Endothelial cell of umbilical vein (primary cell): ENCODE data around the gene COL13A1. TPM values are rescaled to one million over a fixed set of nuclear protein-coding genes. Genes with fewer than 3 reads are reported as not detected.

Experiments used
- BruUV-seq: library from RNA; stranded (reverse); fragments of 400-500 nt; replicated peaks from 2 replicates; lab custom pipeline; 2021; lab: Mats Ljungman, UMichigan
- CTCF ChIA-PET: fragments of 300-600, 350-600 bp; sonication (Branson Sonifier 250); formaldehyde crosslinking; loops from one replicate; lab custom pipeline; 2021; ENCODE audit warnings: antibody characterized with exemption, inconsistent platforms; lab: Charles Lee
- POLR2A ChIA-PET: fragments of 300-600, 350-600 bp; sonication (Branson Sonifier 250); formaldehyde crosslinking; loops from one replicate; lab custom pipeline; 2021; ENCODE audit warnings: antibody characterized with exemption, inconsistent platforms; lab: Charles Lee
- DNase-seq: peaks from one replicate; pipeline ENCODE4 v3.0.0-alpha.2; 2011; ENCODE audit warnings: low read depth, low spot score
- FAIRE-seq: peaks from 2 replicates; lab custom pipeline; 2011; peaks lifted over from hg19 to GRCh38; lab: Jason Lieb, UNC
- H2AFZ ChIP-seq: 2 replicates; pipeline ENCODE4 v1.6.0; 2012; ENCODE audit warnings: low read depth, low read length, control low read depth, inconsistent platforms
- H3K27ac ChIP-seq: 2 replicates; pipeline ENCODE4 v1.5.1; 2011; ENCODE audit warnings: low read depth, mild to moderate bottlenecking, control low read depth, low read length, moderate library complexity; ENCODE audit not compliant: insufficient read depth
- H3K27me3 ChIP-seq, 2 experiments: 2 replicates each; pipeline versions ENCODE4 v1.6.0 to v1.6.1; 2011; ENCODE audit warnings: low read length in 2 of 2, mixed read lengths in 1 of 2; ENCODE audit not compliant: control insufficient read depth in 2 of 2, insufficient read depth in 2 of 2
- H3K36me3 ChIP-seq, 2 experiments: 2 replicates in 1 of 2; 3 replicates in 1 of 2; pipeline ENCODE4 v1.5.1; 2011; ENCODE audit warnings: low read length in 2 of 2, mild to moderate bottlenecking in 1 of 2, moderate library complexity in 1 of 2; ENCODE audit not compliant: control insufficient read depth in 2 of 2, insufficient read depth in 2 of 2; ENCODE audit errors: extremely low read depth in 1 of 2
- H3K4me1 ChIP-seq: 3 replicates; pipeline ENCODE4 v1.5.1; 2011; ENCODE audit warnings: mild to moderate bottlenecking, low read length; ENCODE audit not compliant: control insufficient read depth, insufficient read depth; ENCODE audit errors: extremely low read depth
- H3K4me2 ChIP-seq: 2 replicates; pipeline ENCODE4 v1.6.1; 2011; ENCODE audit warnings: low read length, control low read depth, mixed read lengths; ENCODE audit not compliant: insufficient read depth
- H3K4me3 ChIP-seq, 3 experiments: fragments of 200-600 bp in 1 of 3; sonication (generic), shearing (Covaris generic) in 1 of 3; replicated peaks in 1 of 3; 2 replicates each; pipeline ENCODE4 v1.5.1; 2011 to 2016; ENCODE audit warnings: control low read depth in 3 of 3, low read length in 3 of 3, mild to moderate bottlenecking in 2 of 3, inconsistent platforms in 1 of 3, low read depth in 1 of 3, moderate library complexity in 1 of 3; ENCODE audit not compliant: insufficient read depth in 1 of 3
- H3K79me2 ChIP-seq: 2 replicates; pipeline ENCODE4 v1.6.0; 2012; ENCODE audit warnings: low read length, inconsistent platforms; ENCODE audit not compliant: control insufficient read depth, insufficient read depth
- H3K9ac ChIP-seq: replicated peaks from 2 replicates; pipeline ENCODE3; 2011; ENCODE audit warnings: low read length, control low read depth; ENCODE audit not compliant: insufficient read depth; ENCODE audit errors: extremely low read depth
- H3K9me1 ChIP-seq: replicated peaks from 3 replicates; pipeline ENCODE4 v1.6.0; 2011; ENCODE audit warnings: mild to moderate bottlenecking, low read length; ENCODE audit not compliant: control insufficient read depth, insufficient read depth; ENCODE audit errors: extremely low read depth
- H3K9me3 ChIP-seq: replicated peaks from 2 replicates; pipeline ENCODE4 v1.5.1; 2012; ENCODE audit warnings: low read length, inconsistent platforms; ENCODE audit not compliant: control insufficient read depth, insufficient read depth
- H4K20me1 ChIP-seq: replicated peaks from 2 replicates; pipeline ENCODE3; 2011; ENCODE audit warnings: mild to moderate bottlenecking, low read length; ENCODE audit not compliant: control insufficient read depth, insufficient read depth; ENCODE audit errors: extremely low read depth
- EZH2 ChIP-seq: IDR thresholded peaks from 2 replicates; pipeline ENCODE4 v1.6.1; 2012; ENCODE audit warnings: borderline replicate concordance, low read depth, mild to moderate bottlenecking, moderate library complexity, low read length, inconsistent platforms; ENCODE audit not compliant: severe bottlenecking
- FOS ChIP-seq: IDR thresholded peaks from 2 replicates; pipeline ENCODE4 v1.6.1; 2011; ENCODE audit warnings: mild to moderate bottlenecking, low read length, moderate library complexity, borderline replicate concordance; ENCODE audit not compliant: insufficient read depth
- GATA2 ChIP-seq: IDR thresholded peaks from 2 replicates; pipeline ENCODE4 v1.7.0; 2011; ENCODE audit warnings: low read depth, mild to moderate bottlenecking, moderate library complexity, mixed read lengths, low read length; ENCODE audit not compliant: insufficient read length, insufficient read depth
- JUN ChIP-seq: IDR thresholded peaks from 2 replicates; pipeline ENCODE4 v1.6.1; 2011; ENCODE audit warnings: borderline replicate concordance, low read depth; ENCODE audit not compliant: insufficient read length, insufficient read depth
- MYC ChIP-seq: IDR thresholded peaks from one replicate; pipeline ENCODE4 v1.6.1; 2011; ENCODE audit warnings: mild to moderate bottlenecking, low read depth, low read length
- POLR2A ChIP-seq: IDR thresholded peaks from 2 replicates; pipeline ENCODE4 v1.6.1; 2012; ENCODE audit warnings: low read depth, mild to moderate bottlenecking, control low read depth, low read length
- POLR2AphosphoS5 ChIP-seq: IDR thresholded peaks from 2 replicates; pipeline ENCODE4 v1.6.1; 2012; ENCODE audit warnings: low read depth, mild to moderate bottlenecking, control low read depth, low read length, moderate library complexity; ENCODE audit not compliant: insufficient read depth
- dilution Hi-C: fragments of 300-500 bp; cut with MboI; formaldehyde crosslinking; loops from one replicate; pipeline ENCODE4 v1.15.0; 2019; ENCODE audit warnings: low sequenced_read_pairs; ENCODE audit not compliant: extremely low pct_ligation_motif_present
- intact Hi-C: fragments of 100-400 bp; cut with micrococcal nuclease; formaldehyde crosslinking; loops from one replicate; pipeline ENCODE4 v1.10.0; 2022
- polyA plus RNA-seq, 4 experiments: library from polyadenylated mRNA; depleted of rRNA in 3 of 4; stranded (reverse) in 3 of 4; unstranded in 1 of 4; fragments of >200 nt; gene quantifications; 2 replicates each; pipeline versions ENCODE4 v1.2.1 to v1.2.3, GENCODE V29; 2011 to 2012; ENCODE audit warnings: missing spikeins in 1 of 4
- total RNA-seq: library from RNA; stranded (reverse); gene quantifications from 2 replicates; pipeline ENCODE4 v1.2.3, GENCODE V29; 2021
- TF ChIP-seq, protein P1 (sequence below): IDR thresholded peaks from 2 replicates; pipeline ENCODE4 v1.6.1; 2011; ENCODE audit not compliant: insufficient read depth, insufficient read length
- TF ChIP-seq, protein P2 (sequence below), 2 donors: IDR thresholded peaks; 1 replicate in 1 of 2; 2 replicates in 1 of 2; pipeline ENCODE4 v1.5.1; 2011; ENCODE audit warnings: low read length in 2 of 2, mild to moderate bottlenecking in 2 of 2, moderate library complexity in 2 of 2, control low read depth in 1 of 2, inconsistent platforms in 1 of 2, low read depth in 1 of 2; ENCODE audit not compliant: insufficient read depth in 1 of 2; ENCODE audit errors: extremely low read depth in 1 of 2

The COL13A1 gene
- total and polyA plus RNA-seq, 2 donors (not counting 3 experiments of a cell fraction or from before 2014, with no cell fraction given): 21.4 to 47.5 TPM

DNA sequence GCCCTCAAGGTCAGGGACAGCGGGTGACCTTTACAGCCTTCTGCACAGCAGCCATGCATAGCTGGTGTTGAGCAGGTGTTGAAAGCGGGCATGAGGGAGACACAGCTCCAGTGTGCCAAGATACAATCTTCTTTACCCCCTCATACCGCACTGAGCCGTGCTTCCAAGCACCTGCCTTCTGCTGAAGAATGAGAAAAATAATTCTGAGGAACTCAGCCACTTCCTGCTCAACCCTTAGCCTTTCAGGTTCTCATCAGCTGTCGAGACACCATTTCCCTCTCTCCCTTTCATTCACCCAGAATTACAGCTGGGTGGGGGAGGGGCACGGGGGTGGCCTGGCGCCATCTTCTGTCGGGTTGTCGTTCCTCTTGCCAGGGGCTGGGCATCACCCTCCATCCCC lies 58.6 kb downstream of the COL13A1 start:
- Histone ChIP-seq H2AFZ (no peak overlapping the region), H3K4me1 (peaks cover 49% of the 10 kb centered on the region), H3K36me3 (no peaks in the 10 kb centered on the region), H4K20me1 (no peaks in the 10 kb centered on the region), H3K9ac (no peak overlapping the region), H3K9me3 (no peaks in the 10 kb centered on the region), H3K4me3 (no peak overlapping the region), H3K4me2 (no peak overlapping the region), H3K9me1 (no peaks in the 10 kb centered on the region), H3K79me2 (peaks cover 22% of the 10 kb centered on the region), H3K27me3 (no peaks in the 10 kb centered on the region), H3K27ac (no peak overlapping the region)
- no TSS peak for BruUV-seq
- FAIRE-seq (no peak), DNase-seq (no peak)
- ChIA-PET CTCF (interaction anchor here (0.8 to 3.8 kb wide), 10 partner anchors 9 to 98 kb away, joined by 3 to 31 read pairs (median 4); no protein-coding TSS in a partner anchor), POLR2A (no interaction called here)
- dilution Hi-C loops: no loop called here
- TF ChIP-seq EZH2 (no peak), GATA2 (no peak), POLR2AphosphoS5 (no peak), JUN (no peak), MYC (no peak), FOS (no peak), POLR2A (no peak)
- TF ChIP-seq, protein P1, sequence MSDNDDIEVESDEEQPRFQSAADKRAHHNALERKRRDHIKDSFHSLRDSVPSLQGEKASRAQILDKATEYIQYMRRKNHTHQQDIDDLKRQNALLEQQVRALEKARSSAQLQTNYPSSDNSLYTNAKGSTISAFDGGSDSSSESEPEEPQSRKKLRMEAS: no peak
- TF ChIP-seq, protein P2, sequence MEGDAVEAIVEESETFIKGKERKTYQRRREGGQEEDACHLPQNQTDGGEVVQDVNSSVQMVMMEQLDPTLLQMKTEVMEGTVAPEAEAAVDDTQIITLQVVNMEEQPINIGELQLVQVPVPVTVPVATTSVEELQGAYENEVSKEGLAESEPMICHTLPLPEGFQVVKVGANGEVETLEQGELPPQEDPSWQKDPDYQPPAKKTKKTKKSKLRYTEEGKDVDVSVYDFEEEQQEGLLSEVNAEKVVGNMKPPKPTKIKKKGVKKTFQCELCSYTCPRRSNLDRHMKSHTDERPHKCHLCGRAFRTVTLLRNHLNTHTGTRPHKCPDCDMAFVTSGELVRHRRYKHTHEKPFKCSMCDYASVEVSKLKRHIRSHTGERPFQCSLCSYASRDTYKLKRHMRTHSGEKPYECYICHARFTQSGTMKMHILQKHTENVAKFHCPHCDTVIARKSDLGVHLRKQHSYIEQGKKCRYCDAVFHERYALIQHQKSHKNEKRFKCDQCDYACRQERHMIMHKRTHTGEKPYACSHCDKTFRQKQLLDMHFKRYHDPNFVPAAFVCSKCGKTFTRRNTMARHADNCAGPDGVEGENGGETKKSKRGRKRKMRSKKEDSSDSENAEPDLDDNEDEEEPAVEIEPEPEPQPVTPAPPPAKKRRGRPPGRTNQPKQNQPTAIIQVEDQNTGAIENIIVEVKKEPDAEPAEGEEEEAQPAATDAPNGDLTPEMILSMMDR (IDR thresholded peaks at IDR 0.05; ENCODE audit: extremely low read depth in 1 of 2, insufficient read depth in 1 of 2, low read depth in 1 of 2, low read length in 2 of 2): no peak
- intact Hi-C loops: loop anchor here (2.0 to 5.0 kb wide), 2 partner anchors 33 to 55 kb away; no protein-coding TSS in a partner anchor
